C1 segment of cervical spinal cord (tissue), 14 donors: ENCODE data around the gene TNRC6C.
"Not testable (repeated sequence)": the region's sequence is repeated elsewhere in the genome, so short reads cannot be mapped to it uniquely, and the experiment has no call there.

Source experiments
- DNase-seq, 14 donors: peaks; one replicate each; lab custom pipeline; 2025; lab: John Stamatoyannopoulos, UW

Gene TNRC6C

GRCh38 chr17:77962348-77962747 lies 3.8 kb downstream of the TNRC6C start:
- no peak for DNase-seq

GRCh38 chr17:77963441-77963840 lies 4.9 kb downstream of the TNRC6C start:
- DNase-seq: peak in 6 of 14 donors; percentile 12 to 26 (median 20)

GRCh38 chr17:77965352-77965751 lies 6.8 kb downstream of the TNRC6C start:
- no peak for DNase-seq

GRCh38 chr17:77966476-77966875 lies 8.0 kb downstream of the TNRC6C start:
- DNase-seq: no peak

GRCh38 chr17:77968788-77969187 lies 10.3 kb downstream of the TNRC6C start:
- DNase-seq: no peak

- DNase-seq: not testable (repeated sequence)
Measured at GRCh38 chr17:77972271-77972670, 13.8 kb downstream of the TNRC6C start.

- DNase-seq: no peak
Measured at GRCh38 chr17:77973953-77974352, 15.4 kb downstream of the TNRC6C start.

GRCh38 chr17:77974396-77974795 lies 15.9 kb downstream of the TNRC6C start:
- DNase-seq: no peak

GRCh38 chr17:77982430-77982829 lies 23.9 kb downstream of the TNRC6C start:
- DNase-seq: not testable (repeated sequence)

- no peak for DNase-seq
Measured at GRCh38 chr17:77990301-77990700, 31.8 kb downstream of the TNRC6C start.

GRCh38 chr17:77993735-77994134 lies 35.2 kb downstream of the TNRC6C start:
- not testable (repeated sequence) for DNase-seq

- peak in 5 of 14 donors; percentile 11 to 70 (median 25) for DNase-seq
Measured at GRCh38 chr17:77995146-77995852, 36.8 kb downstream of the TNRC6C start.

- peak in 1 of 14 donors; percentile 53 for DNase-seq
Measured at GRCh38 chr17:77996256-77996655, 37.8 kb downstream of the TNRC6C start.

GRCh38 chr17:77999413-78000173 lies 41.1 kb downstream of the TNRC6C start:
- DNase-seq: no peak

- no peak for DNase-seq
Measured at GRCh38 chr17:78000341-78000740, 41.8 kb downstream of the TNRC6C start.

GRCh38 chr17:78001182-78001581 lies 42.7 kb downstream of the TNRC6C start:
- no peak for DNase-seq

- no peak for DNase-seq
Measured at GRCh38 chr17:78001612-78002011, 43.1 kb downstream of the TNRC6C start.

GRCh38 chr17:78002166-78002565 lies 43.7 kb downstream of the TNRC6C start:
- DNase-seq: no peak

- no peak for DNase-seq
Measured at GRCh38 chr17:78005452-78006171, 47.1 kb downstream of the TNRC6C start.

GRCh38 chr17:78006338-78006737 lies 47.8 kb downstream of the TNRC6C start:
- DNase-seq: no peak

- no peak for DNase-seq
Measured at GRCh38 chr17:78007647-78008046, 49.1 kb downstream of the TNRC6C start.

GRCh38 chr17:78010759-78011158 lies 52.3 kb downstream of the TNRC6C start:
- no peak for DNase-seq
